Measurements from ENCODE around the gene RPS6KA5.
"Not testable (repeated sequence)": the region's sequence is repeated elsewhere in the genome, so short reads cannot be mapped to it uniquely, and the experiment has no call there.

RPS6KA5 gene

DNA sequence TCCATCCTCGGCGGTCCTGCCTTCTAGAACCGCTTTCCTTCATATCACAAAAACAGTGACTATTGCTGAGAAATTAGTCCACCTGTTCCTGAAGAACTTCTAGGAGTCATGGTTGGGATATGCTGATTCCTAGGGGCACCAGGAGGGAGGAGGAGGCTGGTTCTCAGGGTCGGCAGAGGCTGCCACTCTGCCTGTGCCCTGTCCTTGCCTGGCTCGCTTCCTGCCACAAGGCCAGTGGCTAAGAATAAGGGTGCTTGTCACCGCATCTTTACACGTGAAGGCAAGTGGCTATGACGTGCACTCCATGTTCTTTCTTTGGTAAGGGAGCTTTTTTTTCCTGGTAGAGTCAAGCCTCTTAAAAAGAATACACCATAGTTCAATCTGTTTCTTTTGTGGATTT lies 34.7 kb upstream of the RPS6KA5 start:
- no peak for DNase-seq
- Histone ChIP-seq H3K4me3 (ENCODE audit: low read depth, low read length) (no peak overlapping the region), H3K27ac (no peak overlapping the region), H3K27me3 (replicated peaks) (no peaks in the 10 kb centered on the region), H3K36me3 (replicated peaks) (no peaks in the 10 kb centered on the region)
- in situ Hi-C loops (cut with HindIII; ENCODE audit: low pct_ligation_motif_present, low sequenced_read_pairs), result no loop called here
- TF ChIP-seq, protein P1, sequence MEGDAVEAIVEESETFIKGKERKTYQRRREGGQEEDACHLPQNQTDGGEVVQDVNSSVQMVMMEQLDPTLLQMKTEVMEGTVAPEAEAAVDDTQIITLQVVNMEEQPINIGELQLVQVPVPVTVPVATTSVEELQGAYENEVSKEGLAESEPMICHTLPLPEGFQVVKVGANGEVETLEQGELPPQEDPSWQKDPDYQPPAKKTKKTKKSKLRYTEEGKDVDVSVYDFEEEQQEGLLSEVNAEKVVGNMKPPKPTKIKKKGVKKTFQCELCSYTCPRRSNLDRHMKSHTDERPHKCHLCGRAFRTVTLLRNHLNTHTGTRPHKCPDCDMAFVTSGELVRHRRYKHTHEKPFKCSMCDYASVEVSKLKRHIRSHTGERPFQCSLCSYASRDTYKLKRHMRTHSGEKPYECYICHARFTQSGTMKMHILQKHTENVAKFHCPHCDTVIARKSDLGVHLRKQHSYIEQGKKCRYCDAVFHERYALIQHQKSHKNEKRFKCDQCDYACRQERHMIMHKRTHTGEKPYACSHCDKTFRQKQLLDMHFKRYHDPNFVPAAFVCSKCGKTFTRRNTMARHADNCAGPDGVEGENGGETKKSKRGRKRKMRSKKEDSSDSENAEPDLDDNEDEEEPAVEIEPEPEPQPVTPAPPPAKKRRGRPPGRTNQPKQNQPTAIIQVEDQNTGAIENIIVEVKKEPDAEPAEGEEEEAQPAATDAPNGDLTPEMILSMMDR (IDR thresholded peaks at IDR 0.05; ENCODE audit: low read depth, low read length, missing control alignments), result no peak

DNA sequence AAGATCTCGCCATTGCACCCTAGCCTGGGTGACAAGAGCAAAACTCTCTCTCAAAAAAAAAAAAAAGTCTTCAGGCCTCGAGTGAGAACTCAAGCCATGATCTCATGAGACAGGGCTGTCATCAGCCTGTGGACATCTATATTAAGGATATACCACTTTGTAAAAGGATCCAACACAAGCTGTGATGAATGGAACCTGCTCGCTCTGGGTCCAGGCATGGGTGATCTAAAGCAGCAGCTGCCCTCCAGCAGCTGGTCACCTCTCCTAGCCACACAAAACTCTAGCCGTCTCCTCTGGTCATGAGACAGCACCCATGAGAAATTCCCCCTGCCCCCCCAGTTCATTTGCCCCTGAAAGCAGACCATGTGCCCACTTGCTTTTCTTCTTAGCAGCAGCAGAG lies 34.3 kb upstream of the RPS6KA5 start:
- Histone ChIP-seq H3K27ac (no peak overlapping the region), H3K27me3 (replicated peaks) (no peaks in the 10 kb centered on the region), H3K36me3 (replicated peaks) (no peaks in the 10 kb centered on the region), H3K4me3 (ENCODE audit: low read depth, low read length) (no peak overlapping the region)
- TF ChIP-seq, protein P1 (IDR thresholded peaks at IDR 0.05; ENCODE audit: low read depth, low read length, missing control alignments), result no peak
- no peak for DNase-seq
- in situ Hi-C loops (cut with HindIII; ENCODE audit: low pct_ligation_motif_present, low sequenced_read_pairs), result no loop called here

DNA sequence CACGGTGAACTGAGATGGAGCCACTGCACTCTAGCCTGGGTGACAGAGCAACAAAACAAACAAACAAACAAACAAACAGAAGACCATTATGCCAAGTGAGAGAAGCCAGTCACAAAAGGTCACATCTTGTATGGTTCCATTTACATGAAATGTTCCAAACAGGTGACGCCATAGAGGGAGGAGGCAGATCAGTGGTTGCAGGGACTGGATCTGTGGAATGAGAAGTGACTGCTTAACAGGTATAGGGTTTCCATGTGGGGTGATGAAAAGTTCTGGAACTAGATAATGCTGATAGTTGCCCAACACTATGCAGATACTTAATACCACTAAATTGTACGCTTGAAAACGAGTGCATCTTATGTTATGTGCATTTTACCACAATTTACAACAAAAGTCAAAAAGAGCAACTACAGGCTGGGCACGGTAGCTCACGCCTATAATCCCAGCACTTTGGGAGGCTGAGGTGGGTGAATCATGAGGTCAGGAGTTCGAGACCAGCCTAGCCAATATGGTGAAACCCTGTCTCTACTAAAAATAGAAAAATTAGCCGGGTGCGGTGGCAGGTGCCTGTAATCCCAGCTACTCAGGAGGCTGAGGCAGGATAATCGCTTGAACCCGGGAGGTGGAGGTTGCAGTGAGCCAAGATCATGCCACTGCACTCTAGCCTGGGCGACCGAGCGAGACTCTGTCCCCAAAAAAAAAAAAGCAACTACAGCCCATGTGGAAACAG lies 33.5 kb upstream of the RPS6KA5 start:
- in situ Hi-C loops (cut with HindIII; ENCODE audit: low pct_ligation_motif_present, low sequenced_read_pairs); DNase-seq: not testable (repeated sequence)

DNA sequence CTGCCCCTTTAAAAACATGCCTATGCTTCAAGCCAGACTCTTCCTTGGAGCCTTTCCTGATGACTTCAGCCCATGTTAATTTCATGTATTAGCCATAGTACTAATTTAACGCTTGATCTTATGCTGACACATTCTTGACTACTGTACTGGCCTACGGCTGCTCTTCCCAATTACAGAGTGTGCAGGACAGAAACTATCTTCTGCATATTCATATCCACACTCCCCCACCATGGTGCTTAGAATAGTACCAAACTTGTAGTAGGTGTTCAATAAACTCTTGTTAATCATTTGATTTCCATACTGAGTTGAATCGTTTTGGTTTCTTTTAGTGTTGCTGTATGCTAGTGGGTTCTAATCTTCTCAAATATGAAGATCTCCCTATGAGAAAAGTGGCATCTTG lies 31.6 kb upstream of the RPS6KA5 start:
- TF ChIP-seq, protein P1 (IDR thresholded peaks at IDR 0.05; ENCODE audit: low read depth, low read length, missing control alignments), result no peak
- H3K27me3 ChIP-seq (replicated peaks), result no peaks in the 10 kb centered on the region
- DNase-seq, result no peak
- H3K27ac ChIP-seq, result no peak overlapping the region
- no peaks in the 10 kb centered on the region for H3K36me3 ChIP-seq (replicated peaks)
- in situ Hi-C loops (cut with HindIII; ENCODE audit: low pct_ligation_motif_present, low sequenced_read_pairs), result no loop called here
- no peak overlapping the region for H3K4me3 ChIP-seq (ENCODE audit: low read depth, low read length)

More for the DNA sequence above, 33.5 kb upstream of the RPS6KA5 start:
- H3K4me3 ChIP-seq (ENCODE audit: low read depth, low read length); H3K27me3 ChIP-seq (replicated peaks); H3K27ac ChIP-seq; H3K36me3 ChIP-seq (replicated peaks): not testable (repeated sequence)

DNA sequence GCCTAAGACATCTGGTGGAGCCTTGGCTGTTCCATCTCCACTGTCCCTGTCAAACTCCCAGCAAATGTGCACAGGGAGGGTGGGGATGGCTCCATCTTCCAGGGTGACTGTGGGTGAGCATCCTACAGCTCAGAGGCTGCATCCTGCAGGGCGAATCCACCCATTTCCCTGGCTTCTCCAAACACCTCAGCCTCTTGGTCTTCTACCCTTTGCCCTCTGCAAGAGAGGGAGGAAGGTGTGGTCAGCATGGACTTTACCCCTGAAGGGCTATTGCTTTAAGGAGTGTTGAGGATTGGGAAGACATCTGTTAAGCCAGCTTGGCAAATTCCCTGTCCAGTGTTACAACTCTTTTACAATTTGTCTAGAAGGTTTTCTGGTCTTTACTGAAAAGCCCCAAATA lies 30.3 kb upstream of the RPS6KA5 start:
- in situ Hi-C loops (cut with HindIII; ENCODE audit: low pct_ligation_motif_present, low sequenced_read_pairs), result no loop called here
- TF ChIP-seq, protein P1 (IDR thresholded peaks at IDR 0.05; ENCODE audit: low read depth, low read length, missing control alignments), result no peak
- no peak for DNase-seq
- H3K27me3 ChIP-seq (replicated peaks), result no peaks in the 10 kb centered on the region
- no peak overlapping the region for H3K27ac ChIP-seq
- H3K4me3 ChIP-seq (ENCODE audit: low read depth, low read length), result no peak overlapping the region
- H3K36me3 ChIP-seq (replicated peaks), result no peaks in the 10 kb centered on the region

DNA sequence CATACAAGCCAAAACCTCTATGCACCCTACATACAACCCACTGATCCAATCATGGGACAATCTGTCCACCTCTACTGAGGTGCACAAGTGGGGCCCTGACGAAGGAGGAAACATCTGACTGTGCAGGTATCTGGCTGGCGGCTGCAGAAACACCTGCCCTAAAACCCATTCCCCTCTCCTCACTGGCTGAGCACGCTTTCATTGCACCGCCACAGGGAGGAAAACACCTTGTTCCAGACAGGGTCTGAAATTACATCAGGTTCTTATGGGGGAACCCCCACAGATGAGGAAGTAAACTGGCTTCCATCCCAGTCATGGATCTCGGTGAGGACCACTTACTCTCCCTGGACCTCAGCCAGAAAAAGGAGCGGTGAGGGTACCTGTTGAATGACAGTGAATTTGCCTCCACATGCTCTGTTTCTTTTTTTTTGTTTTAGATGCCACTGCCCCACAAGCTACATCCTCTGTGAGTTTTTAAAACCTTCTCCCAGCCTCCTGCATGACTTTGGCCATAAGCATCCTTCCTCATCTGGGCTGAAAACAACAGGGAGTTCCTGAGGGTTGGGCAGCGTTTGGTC lies 29.6 kb upstream of the RPS6KA5 start:
- TF ChIP-seq, protein P1 (IDR thresholded peaks at IDR 0.05; ENCODE audit: low read depth, low read length, missing control alignments), result no peak
- no peak overlapping the region for H3K4me3 ChIP-seq (ENCODE audit: low read depth, low read length)
- H3K36me3 ChIP-seq (replicated peaks), result no peaks in the 10 kb centered on the region
- in situ Hi-C loops (cut with HindIII; ENCODE audit: low pct_ligation_motif_present, low sequenced_read_pairs), result no loop called here
- DNase-seq, result no peak
- no peaks in the 10 kb centered on the region for H3K27me3 ChIP-seq (replicated peaks)
- no peak overlapping the region for H3K27ac ChIP-seq

Measured in brain microvascular endothelial cell (primary cell).